ENCODE data around the gene TUT4. TPM values are rescaled to one million over a fixed set of nuclear protein-coding genes. Genes with fewer than 3 reads are reported as not detected.

The TUT4 gene
- total and polyA plus RNA-seq, 2 of the 4 experiments (the other 2 are of a cell fraction): 10.9 to 40.0 TPM

- intact Hi-C loops (cut with micrococcal nuclease): loop anchor here (1.0 kb wide), 1 partner anchor 282 kb away; no protein-coding TSS in a partner anchor
- TF ChIP-seq CHD1 (IDR thresholded peaks at IDR 0.05; ENCODE audit: low read depth, low read length) (peak; percentile 87; the same call in 1 of the 2 replicates), CTCF (conservative IDR thresholded peaks at IDR 0.05; ENCODE audit: low read depth, low read length) (peak; percentile 68), MAFK (IDR thresholded peaks at IDR 0.05; ENCODE audit: low read depth, low read length) (no peak), FOS (IDR thresholded peaks at IDR 0.05; ENCODE audit: low read depth, low read length) (0 out of 2 replicates have a peak, but pooled peaks have one; percentile 14), MAZ (IDR thresholded peaks at IDR 0.05; ENCODE audit: borderline replicate concordance, low read depth, low read length) (peak; percentile 86; the same call in 1 of the 2 replicates), RAD21 (IDR thresholded peaks at IDR 0.05; ENCODE audit: low read length) (peak; percentile 40), USF2 (IDR thresholded peaks at IDR 0.05; ENCODE audit: low read depth, low read length) (peak; percentile 45), RCOR1 (IDR thresholded peaks at IDR 0.05; ENCODE audit: insufficient replicate concordance, low read length) (no peak), ELK1 (IDR thresholded peaks at IDR 0.05; ENCODE audit: borderline replicate concordance, low read depth, low read length) (no peak), CEBPB (IDR thresholded peaks at IDR 0.05; ENCODE audit: low read depth, low read length) (peak; percentile 99), RFX5 (IDR thresholded peaks at IDR 0.05; ENCODE audit: low read depth, low read length) (no peak), BHLHE40 (IDR thresholded peaks at IDR 0.05; ENCODE audit: low read depth, low read length) (no peak), NFE2L2 (IDR thresholded peaks at IDR 0.05; ENCODE audit: low read depth, low read length) (no peak)
Measured at GRCh38 chr1:52404116-52404974, 148.5 kb downstream of the TUT4 start, which contains the start of the genes ORC1 and PRPF38A. ORC1 (minus strand) TSS chr1:52404423; CDS start chr1:52402223, 2,200 bp downstream. PRPF38A (plus strand) TSS chr1:52404602; CDS start chr1:52404750, 148 bp downstream.

More at GRCh38 chr1:52404116-52404974, 148.5 kb downstream of the TUT4 start, which contains the start of the genes ORC1 and PRPF38A:
- Histone ChIP-seq H2AFZ (replicated peaks; ENCODE audit: low read length, poor library complexity) (peak within 1 kb of the TSS; percentile 98), H4K91ac (ENCODE audit: insufficient read depth, low read depth, low read length) (peak within 1 kb of the TSS; percentile 91), H3K4me2 (ENCODE audit: low read depth, low read length) (peak within 1 kb of the TSS; percentile 94), H2AK9ac (replicated peaks; ENCODE audit: low read depth, low read length, poor library complexity) (peak within 1 kb of the TSS; percentile 77), H3K27me3 (ENCODE audit: control insufficient read depth, insufficient read depth, low read length) (no peaks in the 10 kb centered on the region), H4K20me1 (ENCODE audit: insufficient read depth, low read length) (no peaks in the 10 kb centered on the region), H2BK20ac (ENCODE audit: low read depth, low read length) (no peak within 1 kb of the TSS), H3K9me3 (ENCODE audit: control insufficient read depth, insufficient read depth, low read length) (no peaks in the 10 kb centered on the region), H2BK120ac (ENCODE audit: low read depth, low read length) (peak within 1 kb of the TSS; percentile 50), H3K23ac (ENCODE audit: low read depth, low read length) (peak within 1 kb of the TSS; percentile 67), H3K9me1 (ENCODE audit: insufficient read depth, low read length) (no peaks in the 10 kb centered on the region), H4K5ac (ENCODE audit: low read depth, low read length) (peak within 1 kb of the TSS; percentile 96), H3K9ac (ENCODE audit: low read depth, low read length) (peak within 1 kb of the TSS; percentile 96), H2BK15ac (ENCODE audit: low read depth, low read length) (peak within 1 kb of the TSS; percentile 55; the same call in 1 of the 3 replicates), H3K14ac (replicated peaks; ENCODE audit: low read depth, low read length) (peak within 1 kb of the TSS; percentile 97), H3K4me3 (ENCODE audit: insufficient read depth, low read depth, low read length) (peak within 1 kb of the TSS; percentile 83), H3K79me1 (ENCODE audit: low read depth in 1 of 2, low read length in 2 of 2) (peaks cover 11 to 50% of the 10 kb centered on the region in 2 experiments; a peak in 3 of 4 replicates), H3K4ac (ENCODE audit: low read depth, low read length) (peak within 1 kb of the TSS; percentile 97), H2AK5ac (ENCODE audit: low read depth, low read length) (peak within 1 kb of the TSS; percentile 72), H3K4me1 (ENCODE audit: control insufficient read depth, insufficient read depth, low read length) (no peaks in the 10 kb centered on the region), H4K8ac (ENCODE audit: low read depth in 2 of 2, low read length in 2 of 2) (peak within 1 kb of the TSS; percentile 86 to 100), H3K36me3 (ENCODE audit: control insufficient read depth, insufficient read depth, low read length) (peaks cover 10% of the 10 kb centered on the region), H3K18ac (ENCODE audit: low read depth, low read length) (peak within 1 kb of the TSS; percentile 78), H3K56ac (ENCODE audit: extremely low read depth, insufficient read depth, low read length) (peak within 1 kb of the TSS; percentile 95), H3K27ac (ENCODE audit: insufficient read depth, low read length) (peak within 1 kb of the TSS; percentile 82), H2BK5ac (ENCODE audit: low read depth, low read length, poor library complexity, severe bottlenecking) (peak within 1 kb of the TSS; percentile 93)
- POLR2A ChIA-PET (ENCODE audit: unreplicated experiment): no interaction called here
- in situ Hi-C loops (cut with MboI; ENCODE audit: low sequenced_read_pairs) (loop anchor here (10.0 kb wide), 1 partner anchor 280 kb away; no protein-coding TSS in a partner anchor), dilution Hi-C loops (cut with HindIII; ENCODE audit: low sequenced_read_pairs, unreplicated experiment) (no loop called here)
- BruUV-seq (replicated peaks): no TSS peak
- DNase-seq (peak; percentile 97), ATAC-seq (ENCODE audit: low read depth) (peak; percentile 96)
- WGBS, 2 experiments (ENCODE audit: extremely low coverage in 2 of 2, insufficient read length in 1 of 2): 0% methylated on average over 22 of the region's 57 CpGs; no CpG with 5 or more reads in 1 of the 2 experiments
- CTCF ChIA-PET: interaction anchor here (0.8 to 1.2 kb wide), 2 partner anchors 22 to 517 kb away, joined by 3 read pairs; partner anchors contain the start of gene ECHDC2
